ENCODE results near the gene FGGY. TPM values are rescaled to one million over a fixed set of nuclear protein-coding genes. Genes with fewer than 3 reads are reported as not detected.

Gene FGGY
- total RNA-seq, 1 experiment from 2014 or later: 4.7 TPM

DNA sequence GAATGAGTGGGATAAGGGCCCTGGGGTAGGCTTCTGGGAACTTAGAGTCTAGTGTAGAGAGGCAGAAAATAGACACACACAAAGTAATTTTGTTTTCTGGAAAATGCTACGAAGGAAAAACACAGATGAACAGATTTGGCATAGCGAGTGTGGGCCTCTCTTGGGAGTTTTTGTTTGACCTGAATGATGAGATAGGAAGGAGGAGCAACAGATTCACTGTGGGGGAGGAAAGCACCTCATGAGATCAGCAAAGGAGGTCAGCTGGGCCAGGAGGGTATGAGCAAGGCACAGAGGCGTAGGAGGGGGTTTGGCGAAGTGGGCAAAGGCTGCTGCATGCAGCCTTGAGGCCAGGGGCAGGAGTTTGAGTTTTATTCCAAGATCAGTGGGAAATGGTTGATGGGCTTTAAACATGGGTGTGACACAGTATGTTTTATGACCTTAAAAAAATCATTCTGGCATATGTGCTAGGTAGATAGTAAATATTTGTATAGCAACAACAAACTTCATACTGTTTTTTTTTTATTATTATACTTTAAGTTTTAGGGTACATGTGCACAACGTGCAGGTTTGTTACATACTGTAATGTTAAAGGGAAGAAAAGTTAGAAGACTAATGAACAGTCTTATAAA is 57.9 kb downstream of the FGGY start:
- H3K9me2 ChIP-seq (replicated peaks; ENCODE audit: insufficient read depth, low read length): no peaks in the 10 kb centered on the region
- no peak overlapping the region for H3K4me2 ChIP-seq (ENCODE audit: low read depth, low read length, poor library complexity, severe bottlenecking)
- H3K27ac ChIP-seq (ENCODE audit: low read length): no peak overlapping the region
- no peaks in the 10 kb centered on the region for H3K36me3 ChIP-seq (ENCODE audit: insufficient read depth, low read length)
- no peak overlapping the region for H2AFZ ChIP-seq (ENCODE audit: low read length)
- H3K9ac ChIP-seq (ENCODE audit: low read length): no peak overlapping the region
- H4K20me1 ChIP-seq (ENCODE audit: insufficient read depth, low read depth, low read length): no peaks in the 10 kb centered on the region
- no peak overlapping the region for H3K4me3 ChIP-seq (ENCODE audit: low read length)
- H3K4me1 ChIP-seq (ENCODE audit: low read length): no peaks in the 10 kb centered on the region
- no peaks in the 10 kb centered on the region for H3K79me2 ChIP-seq (ENCODE audit: low read length)
- no peaks in the 10 kb centered on the region for H3K27me3 ChIP-seq (ENCODE audit: low read length)
- H3K9me3 ChIP-seq (ENCODE audit: low read length): no peaks in the 10 kb centered on the region
- no peak for DNase-seq

DNA sequence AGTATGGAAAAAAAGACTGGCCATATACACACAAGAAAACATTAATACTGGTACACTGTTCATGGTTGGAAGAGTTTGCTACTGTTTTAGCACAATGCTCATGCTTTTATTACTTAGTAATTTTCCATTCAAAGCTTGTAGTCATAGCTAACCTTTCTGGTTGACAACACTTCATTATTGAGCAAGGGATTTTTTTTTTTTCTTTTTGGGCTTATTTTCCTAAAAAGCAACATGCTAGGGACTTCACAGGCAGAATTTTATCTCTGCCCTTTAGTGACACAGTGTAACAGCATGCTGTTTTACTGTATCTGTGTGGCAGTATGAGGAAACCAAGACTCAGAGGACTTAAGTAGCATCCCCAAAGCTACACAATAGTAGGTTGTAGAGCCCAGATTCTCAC is 58.5 kb downstream of the FGGY start:
- no peaks in the 10 kb centered on the region for H3K36me3 ChIP-seq (ENCODE audit: insufficient read depth, low read length)
- no peaks in the 10 kb centered on the region for H3K27me3 ChIP-seq (ENCODE audit: low read length)
- no peak overlapping the region for H3K4me3 ChIP-seq (ENCODE audit: low read length)
- no peak overlapping the region for H2AFZ ChIP-seq (ENCODE audit: low read length)
- H3K9ac ChIP-seq (ENCODE audit: low read length): no peak overlapping the region
- no peak overlapping the region for H3K27ac ChIP-seq (ENCODE audit: low read length)
- DNase-seq: no peak
- no peak overlapping the region for H3K4me2 ChIP-seq (ENCODE audit: low read depth, low read length, poor library complexity, severe bottlenecking)
- H3K9me2 ChIP-seq (replicated peaks; ENCODE audit: insufficient read depth, low read length): no peaks in the 10 kb centered on the region
- H3K79me2 ChIP-seq (ENCODE audit: low read length): no peaks in the 10 kb centered on the region
- no peaks in the 10 kb centered on the region for H3K9me3 ChIP-seq (ENCODE audit: low read length)
- H3K4me1 ChIP-seq (ENCODE audit: low read length): no peaks in the 10 kb centered on the region
- H4K20me1 ChIP-seq (ENCODE audit: insufficient read depth, low read depth, low read length): no peaks in the 10 kb centered on the region

- Histone ChIP-seq H4K20me1 (ENCODE audit: insufficient read depth, low read depth, low read length) (no peaks in the 10 kb centered on the region), H3K9me2 (replicated peaks; ENCODE audit: insufficient read depth, low read length) (no peaks in the 10 kb centered on the region), H3K9me3 (ENCODE audit: low read length) (no peaks in the 10 kb centered on the region), H3K79me2 (ENCODE audit: low read length) (no peaks in the 10 kb centered on the region), H3K27ac (ENCODE audit: low read length) (no peak overlapping the region), H2AFZ (ENCODE audit: low read length) (no peak overlapping the region), H3K4me3 (ENCODE audit: low read length) (no peak overlapping the region), H3K36me3 (ENCODE audit: insufficient read depth, low read length) (no peaks in the 10 kb centered on the region), H3K4me1 (ENCODE audit: low read length) (no peaks in the 10 kb centered on the region), H3K9ac (ENCODE audit: low read length) (no peak overlapping the region), H3K4me2 (ENCODE audit: low read depth, low read length, poor library complexity, severe bottlenecking) (no peak overlapping the region), H3K27me3 (ENCODE audit: low read length) (no peaks in the 10 kb centered on the region)
- DNase-seq: no peak
Measured at GRCh38 chr1:59356627-59357026, 59.7 kb downstream of the FGGY start.

GRCh38 chr1:59357645-59358320 is 60.9 kb downstream of the FGGY start:
- no peak overlapping the region for H3K4me3 ChIP-seq (ENCODE audit: low read length)
- H3K4me1 ChIP-seq (ENCODE audit: low read length): no peaks in the 10 kb centered on the region
- H3K79me2 ChIP-seq (ENCODE audit: low read length): no peaks in the 10 kb centered on the region
- no peaks in the 10 kb centered on the region for H3K36me3 ChIP-seq (ENCODE audit: insufficient read depth, low read length)
- H3K27me3 ChIP-seq (ENCODE audit: low read length): no peaks in the 10 kb centered on the region
- no peak overlapping the region for H3K4me2 ChIP-seq (ENCODE audit: low read depth, low read length, poor library complexity, severe bottlenecking)
- no peaks in the 10 kb centered on the region for H4K20me1 ChIP-seq (ENCODE audit: insufficient read depth, low read depth, low read length)
- no peak overlapping the region for H2AFZ ChIP-seq (ENCODE audit: low read length)
- no peak overlapping the region for H3K9ac ChIP-seq (ENCODE audit: low read length)
- H3K9me2 ChIP-seq (replicated peaks; ENCODE audit: insufficient read depth, low read length): no peaks in the 10 kb centered on the region
- no peak for DNase-seq
- no peak overlapping the region for H3K27ac ChIP-seq (ENCODE audit: low read length)
- no peaks in the 10 kb centered on the region for H3K9me3 ChIP-seq (ENCODE audit: low read length)

DNA sequence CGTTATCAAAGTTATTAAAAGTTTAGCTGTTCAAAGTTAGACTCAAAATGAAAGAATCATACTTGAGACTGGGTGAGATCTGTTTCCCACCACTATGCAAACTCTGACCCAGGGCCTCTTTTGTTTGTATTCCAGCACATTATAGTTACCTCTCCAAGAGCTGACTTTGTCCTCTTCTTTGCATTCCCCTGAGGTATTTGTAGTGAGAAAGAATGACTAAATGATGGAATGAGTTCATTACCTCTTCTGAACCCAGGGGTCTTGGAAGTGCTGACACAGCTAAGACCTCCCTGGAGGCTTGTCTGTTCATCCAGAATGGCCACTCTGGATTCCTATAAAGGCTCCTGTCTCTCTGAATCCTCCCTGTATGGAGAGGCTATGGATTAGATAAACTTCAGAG is 62.4 kb downstream of the FGGY start:
- no peaks in the 10 kb centered on the region for H3K27me3 ChIP-seq (ENCODE audit: low read length)
- H3K4me3 ChIP-seq (ENCODE audit: low read length): no peak overlapping the region
- no peaks in the 10 kb centered on the region for H3K4me1 ChIP-seq (ENCODE audit: low read length)
- no peaks in the 10 kb centered on the region for H3K36me3 ChIP-seq (ENCODE audit: insufficient read depth, low read length)
- H3K9me3 ChIP-seq (ENCODE audit: low read length): no peaks in the 10 kb centered on the region
- H4K20me1 ChIP-seq (ENCODE audit: insufficient read depth, low read depth, low read length): no peaks in the 10 kb centered on the region
- H3K9me2 ChIP-seq (replicated peaks; ENCODE audit: insufficient read depth, low read length): no peaks in the 10 kb centered on the region
- H3K9ac ChIP-seq (ENCODE audit: low read length): no peak overlapping the region
- H3K27ac ChIP-seq (ENCODE audit: low read length): no peak overlapping the region
- H2AFZ ChIP-seq (ENCODE audit: low read length): no peak overlapping the region
- no peak overlapping the region for H3K4me2 ChIP-seq (ENCODE audit: low read depth, low read length, poor library complexity, severe bottlenecking)
- DNase-seq: no peak
- no peaks in the 10 kb centered on the region for H3K79me2 ChIP-seq (ENCODE audit: low read length)

DNA sequence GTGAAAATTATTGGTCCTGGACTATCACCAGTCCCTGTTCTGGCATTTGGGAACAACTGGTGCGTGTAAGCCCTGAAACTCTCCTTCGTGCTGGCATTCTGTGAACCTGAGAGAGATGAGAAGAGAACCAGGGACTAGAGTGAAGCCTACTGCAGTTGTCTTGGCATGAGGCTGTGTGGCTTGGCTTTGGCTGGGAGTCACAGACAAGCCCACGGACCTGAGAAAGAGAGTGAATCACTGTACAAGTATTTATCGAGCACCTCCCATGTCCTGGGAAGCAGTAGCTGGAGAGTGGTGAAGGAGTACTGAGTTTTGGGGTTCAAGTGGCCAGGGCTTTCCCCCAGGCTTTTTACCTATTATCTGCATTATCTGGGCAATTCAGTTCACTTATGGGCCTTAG is 63.3 kb downstream of the FGGY start:
- no peaks in the 10 kb centered on the region for H4K20me1 ChIP-seq (ENCODE audit: insufficient read depth, low read depth, low read length)
- no peaks in the 10 kb centered on the region for H3K79me2 ChIP-seq (ENCODE audit: low read length)
- no peak for DNase-seq
- H3K9me3 ChIP-seq (ENCODE audit: low read length): no peaks in the 10 kb centered on the region
- no peaks in the 10 kb centered on the region for H3K27me3 ChIP-seq (ENCODE audit: low read length)
- no peak overlapping the region for H3K4me2 ChIP-seq (ENCODE audit: low read depth, low read length, poor library complexity, severe bottlenecking)
- H3K36me3 ChIP-seq (ENCODE audit: insufficient read depth, low read length): no peaks in the 10 kb centered on the region
- H2AFZ ChIP-seq (ENCODE audit: low read length): no peak overlapping the region
- no peaks in the 10 kb centered on the region for H3K4me1 ChIP-seq (ENCODE audit: low read length)
- no peak overlapping the region for H3K9ac ChIP-seq (ENCODE audit: low read length)
- H3K4me3 ChIP-seq (ENCODE audit: low read length): no peak overlapping the region
- H3K9me2 ChIP-seq (replicated peaks; ENCODE audit: insufficient read depth, low read length): no peaks in the 10 kb centered on the region
- no peak overlapping the region for H3K27ac ChIP-seq (ENCODE audit: low read length)

DNA sequence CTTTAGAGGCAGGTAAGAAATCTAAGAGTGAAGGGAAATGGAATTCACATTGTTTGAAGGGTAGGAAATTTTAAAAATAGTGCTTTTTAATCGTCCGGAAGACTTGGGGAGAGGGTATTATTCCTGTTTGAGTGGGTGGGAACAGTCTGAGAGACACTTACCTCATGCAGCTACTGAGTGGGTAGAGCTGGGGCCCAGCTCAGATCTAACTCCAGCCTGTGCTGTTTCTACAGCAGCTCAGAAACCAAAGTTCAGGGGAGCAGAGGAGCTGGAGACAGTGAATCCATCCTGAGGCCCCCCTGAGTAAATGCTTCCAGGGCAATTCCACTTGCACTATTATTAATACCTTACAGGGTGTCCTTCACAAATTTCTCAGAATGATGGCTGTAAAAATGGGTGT is 63.8 kb downstream of the FGGY start:
- Histone ChIP-seq H3K4me1 (ENCODE audit: low read length) (no peaks in the 10 kb centered on the region), H3K4me3 (ENCODE audit: low read length) (no peak overlapping the region), H3K9ac (ENCODE audit: low read length) (no peak overlapping the region), H2AFZ (ENCODE audit: low read length) (no peak overlapping the region), H3K27ac (ENCODE audit: low read length) (no peak overlapping the region), H3K36me3 (ENCODE audit: insufficient read depth, low read length) (no peaks in the 10 kb centered on the region), H3K9me2 (replicated peaks; ENCODE audit: insufficient read depth, low read length) (no peaks in the 10 kb centered on the region), H4K20me1 (ENCODE audit: insufficient read depth, low read depth, low read length) (no peaks in the 10 kb centered on the region), H3K79me2 (ENCODE audit: low read length) (no peaks in the 10 kb centered on the region), H3K9me3 (ENCODE audit: low read length) (no peaks in the 10 kb centered on the region), H3K27me3 (ENCODE audit: low read length) (no peaks in the 10 kb centered on the region), H3K4me2 (ENCODE audit: low read depth, low read length, poor library complexity, severe bottlenecking) (no peak overlapping the region)
- no peak for DNase-seq

GRCh38 chr1:59361766-59362165 is 64.9 kb downstream of the FGGY start:
- no peak overlapping the region for H3K4me2 ChIP-seq (ENCODE audit: low read depth, low read length, poor library complexity, severe bottlenecking)
- DNase-seq: no peak

More at GRCh38 chr1:59361766-59362165, 64.9 kb downstream of the FGGY start:
- H3K36me3 ChIP-seq (ENCODE audit: insufficient read depth, low read length): no peaks in the 10 kb centered on the region
- no peak overlapping the region for H3K4me3 ChIP-seq (ENCODE audit: low read length)
- H2AFZ ChIP-seq (ENCODE audit: low read length): no peak overlapping the region
- no peaks in the 10 kb centered on the region for H3K27me3 ChIP-seq (ENCODE audit: low read length)
- no peaks in the 10 kb centered on the region for H3K9me2 ChIP-seq (replicated peaks; ENCODE audit: insufficient read depth, low read length)
- H3K4me1 ChIP-seq (ENCODE audit: low read length): no peaks in the 10 kb centered on the region
- H3K9me3 ChIP-seq (ENCODE audit: low read length): no peaks in the 10 kb centered on the region
- H3K27ac ChIP-seq (ENCODE audit: low read length): no peak overlapping the region
- H4K20me1 ChIP-seq (ENCODE audit: insufficient read depth, low read depth, low read length): no peaks in the 10 kb centered on the region
- no peak overlapping the region for H3K9ac ChIP-seq (ENCODE audit: low read length)
- H3K79me2 ChIP-seq (ENCODE audit: low read length): no peaks in the 10 kb centered on the region
